Measurements from ENCODE around the gene NAGS.
"Not testable (repeated sequence)": the region's sequence is repeated elsewhere in the genome, so short reads cannot be mapped to it uniquely, and the experiment has no call there.

NAGS gene, protein sequence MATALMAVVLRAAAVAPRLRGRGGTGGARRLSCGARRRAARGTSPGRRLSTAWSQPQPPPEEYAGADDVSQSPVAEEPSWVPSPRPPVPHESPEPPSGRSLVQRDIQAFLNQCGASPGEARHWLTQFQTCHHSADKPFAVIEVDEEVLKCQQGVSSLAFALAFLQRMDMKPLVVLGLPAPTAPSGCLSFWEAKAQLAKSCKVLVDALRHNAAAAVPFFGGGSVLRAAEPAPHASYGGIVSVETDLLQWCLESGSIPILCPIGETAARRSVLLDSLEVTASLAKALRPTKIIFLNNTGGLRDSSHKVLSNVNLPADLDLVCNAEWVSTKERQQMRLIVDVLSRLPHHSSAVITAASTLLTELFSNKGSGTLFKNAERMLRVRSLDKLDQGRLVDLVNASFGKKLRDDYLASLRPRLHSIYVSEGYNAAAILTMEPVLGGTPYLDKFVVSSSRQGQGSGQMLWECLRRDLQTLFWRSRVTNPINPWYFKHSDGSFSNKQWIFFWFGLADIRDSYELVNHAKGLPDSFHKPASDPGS

GRCh38 chr17:44004077-44004760 lies at the start of gene NAGS:
Gene NAGS (plus strand): TSS chr17:44004622. CDS start chr17:44004664, 42 bp downstream.
- no peak for DNase-seq (ENCODE audit: low read depth, low spot score)

DNA sequence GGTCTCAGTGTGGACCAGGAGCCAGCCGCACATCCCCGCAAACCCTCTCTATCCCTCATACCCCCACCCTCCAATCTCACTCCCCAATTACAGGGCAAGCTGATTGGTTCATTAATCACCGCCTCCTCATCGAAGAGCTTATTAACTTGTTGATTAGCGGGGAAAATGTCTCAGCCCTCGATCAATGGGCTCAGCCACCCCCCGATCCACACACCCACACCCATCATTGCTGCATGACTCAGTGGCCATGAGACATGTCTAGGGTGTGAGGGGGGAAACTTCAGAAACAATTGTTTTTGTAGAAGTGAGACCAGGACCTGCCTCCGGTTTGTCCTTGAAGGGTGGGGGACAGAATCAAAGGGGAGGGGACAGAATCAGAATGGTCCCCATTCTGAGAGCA lies 48.2 kb upstream of the NAGS start:
- no peak for DNase-seq (ENCODE audit: low read depth, low spot score)

GRCh38 chr17:43958748-43959352 lies 45.6 kb upstream of the NAGS start:
- DNase-seq (ENCODE audit: low read depth, low spot score), result no peak

- DNase-seq (ENCODE audit: low read depth, low spot score), result not testable (repeated sequence)
Measured at GRCh38 chr17:43961292-43961691, 43.1 kb upstream of the NAGS start.

DNA sequence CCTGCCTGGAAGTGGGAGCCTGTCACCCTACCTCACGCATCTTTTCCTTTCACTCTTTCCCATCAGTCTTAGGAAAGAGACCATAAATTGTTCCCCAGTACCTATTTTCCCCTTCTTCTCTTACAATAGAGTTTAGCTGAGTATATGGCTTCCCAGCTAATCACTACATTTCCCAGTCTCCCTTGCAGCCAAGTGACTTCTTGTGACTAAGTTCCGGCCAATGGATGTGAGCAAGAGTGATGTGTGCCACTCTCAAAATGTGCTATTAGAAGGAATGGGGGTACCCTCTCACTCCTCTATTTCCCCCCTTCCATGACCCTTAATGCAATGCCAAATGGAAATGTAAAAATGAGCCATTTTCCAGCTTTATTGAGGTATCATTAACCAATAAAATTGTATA lies 42.5 kb upstream of the NAGS start:
- no peak for DNase-seq (ENCODE audit: low read depth, low spot score)

DNA sequence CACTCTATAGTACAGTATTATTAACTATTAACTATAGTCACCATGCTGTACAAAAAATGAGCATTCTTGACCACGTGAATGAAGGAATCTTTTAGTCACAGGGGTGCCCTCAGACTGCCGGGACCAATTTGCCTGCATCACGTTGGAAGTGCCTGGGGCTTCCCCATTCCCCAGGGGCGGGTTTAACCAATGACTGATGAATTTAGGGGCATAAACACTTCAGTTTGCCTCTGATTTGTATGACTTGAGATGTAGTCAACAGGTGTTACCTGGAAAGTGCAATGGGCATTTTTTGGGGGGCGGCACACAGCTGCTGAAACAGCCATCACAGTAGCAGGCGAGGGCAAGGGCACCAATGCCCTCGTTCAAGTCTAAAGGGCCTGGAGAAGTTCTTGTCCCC lies 41.9 kb upstream of the NAGS start:
- no peak for DNase-seq (ENCODE audit: low read depth, low spot score)

DNA sequence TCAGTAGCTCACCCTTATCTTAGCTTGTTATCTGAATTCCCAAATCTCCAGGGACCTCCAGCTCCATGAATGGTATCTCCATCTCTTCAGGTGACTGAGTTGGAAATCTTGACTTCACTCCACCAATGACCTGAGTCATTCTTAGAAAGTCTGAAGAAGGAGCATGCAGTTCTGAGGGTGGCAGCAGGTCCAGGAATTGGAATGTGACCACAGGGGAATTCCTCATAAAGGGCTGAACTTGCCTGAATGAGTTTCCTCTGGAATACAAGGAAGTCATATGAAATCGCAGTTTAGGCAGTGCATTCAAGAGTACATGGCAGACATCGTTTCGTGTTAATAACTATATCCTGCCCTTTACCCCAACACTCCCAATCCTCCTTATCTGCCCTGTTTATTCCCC lies 38.1 kb upstream of the NAGS start:
- DNase-seq (ENCODE audit: low read depth, low spot score), result no peak

DNA sequence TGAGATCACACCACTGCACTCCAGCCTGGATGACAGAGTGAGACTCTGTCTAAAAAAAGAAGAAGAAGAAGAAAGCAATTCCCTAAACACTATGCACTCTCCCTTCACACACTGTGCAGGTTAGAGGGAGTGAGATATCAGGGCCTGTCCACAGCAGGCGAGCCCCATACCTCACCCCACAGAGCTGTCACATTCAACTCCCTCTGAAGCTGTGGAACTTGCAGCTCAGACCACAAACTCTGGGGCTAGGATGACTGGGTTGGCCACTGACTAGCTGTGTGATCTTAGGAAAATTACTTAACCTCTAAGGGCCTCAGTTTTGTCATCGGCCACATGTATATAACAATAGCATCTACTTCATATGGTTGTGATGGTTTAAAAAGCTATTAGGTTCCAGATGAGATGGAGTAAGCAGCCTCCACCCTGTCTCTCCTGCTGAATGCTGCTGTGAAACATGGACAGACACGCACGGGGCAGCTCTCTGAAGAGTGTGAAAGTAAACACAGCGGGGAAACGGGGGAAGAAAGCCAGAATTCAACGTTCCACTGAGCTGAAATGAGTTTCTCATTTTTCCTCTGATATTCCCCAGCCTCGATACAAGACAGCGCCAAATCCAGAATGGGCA lies 37.1 kb upstream of the NAGS start:
- DNase-seq (ENCODE audit: low read depth, low spot score), result no peak

GRCh38 chr17:43970366-43970765 lies 34.1 kb upstream of the NAGS start:
- no peak for DNase-seq (ENCODE audit: low read depth, low spot score)

- not testable (repeated sequence) for DNase-seq (ENCODE audit: low read depth, low spot score)
Measured at GRCh38 chr17:43971436-43971835, 33.0 kb upstream of the NAGS start.

- not testable (repeated sequence) for DNase-seq (ENCODE audit: low read depth, low spot score)
Measured at GRCh38 chr17:43972444-43973212, 31.8 kb upstream of the NAGS start.

GRCh38 chr17:43974382-43975266 lies 29.8 kb upstream of the NAGS start:
- DNase-seq (ENCODE audit: low read depth, low spot score), result no peak

GRCh38 chr17:43975898-43976297 lies 28.5 kb upstream of the NAGS start:
- DNase-seq (ENCODE audit: low read depth, low spot score), result no peak

DNA sequence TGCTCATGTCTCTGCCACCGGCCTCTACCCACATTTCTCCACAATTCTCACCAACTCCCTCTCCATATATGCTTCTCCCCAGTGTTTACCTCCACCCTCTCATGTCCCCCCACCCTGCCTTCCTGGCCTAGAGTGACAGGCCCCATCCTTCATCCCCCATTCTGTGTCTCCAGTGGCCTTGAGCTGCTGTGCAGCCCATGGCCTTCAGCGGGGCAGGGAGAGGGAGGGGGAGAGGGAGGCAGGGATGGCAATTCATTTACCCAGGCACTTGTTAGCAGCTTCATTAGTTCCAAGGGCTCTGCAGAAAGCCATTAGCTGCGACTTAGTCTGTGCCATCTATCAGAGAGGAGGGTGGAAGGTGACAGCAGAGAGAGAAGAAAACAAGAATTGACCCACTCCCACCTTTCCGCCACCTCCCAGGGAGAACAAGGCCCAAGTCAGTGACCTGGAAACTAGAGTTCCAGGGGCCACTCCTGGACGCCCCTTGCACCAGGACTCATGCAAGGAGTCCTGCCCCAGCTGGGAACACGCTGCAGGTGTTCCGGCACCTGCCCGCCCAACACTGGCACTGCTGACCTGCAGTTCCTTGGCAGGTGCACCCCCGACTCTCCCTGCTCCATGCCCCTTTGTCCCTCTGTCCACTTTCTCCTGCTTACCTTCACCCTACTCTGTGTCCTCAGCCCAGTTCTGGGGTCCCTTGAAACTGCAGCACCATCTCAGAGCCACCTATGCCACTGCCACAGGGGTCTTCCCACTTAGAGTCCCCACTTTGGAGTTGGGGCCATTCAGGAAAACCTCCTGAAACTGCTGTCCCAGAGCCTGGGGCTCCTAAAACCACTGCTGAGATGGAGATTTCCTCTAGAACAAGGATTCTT lies 27.2 kb upstream of the NAGS start:
- no peak for DNase-seq (ENCODE audit: low read depth, low spot score)

DNA sequence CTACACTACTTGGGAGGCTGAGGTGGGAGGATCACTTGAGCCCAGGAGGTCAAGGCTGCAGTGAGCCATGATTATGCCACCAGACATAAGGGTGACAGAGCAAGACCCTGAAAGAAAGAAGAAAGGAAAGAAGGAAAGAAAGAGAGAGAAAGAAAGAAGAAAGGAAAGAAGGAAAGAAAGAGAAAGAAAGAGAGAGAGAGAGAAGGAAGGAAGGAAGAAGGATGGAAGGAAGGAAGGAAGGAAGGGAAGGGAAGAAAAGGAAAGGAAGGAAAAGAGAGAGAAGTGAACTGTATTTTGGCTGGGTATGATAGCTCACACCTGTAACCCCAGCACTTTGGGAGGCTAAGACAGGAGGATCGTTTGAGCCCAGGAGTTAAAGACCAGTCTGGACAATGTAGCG lies 26.3 kb upstream of the NAGS start:
- DNase-seq (ENCODE audit: low read depth, low spot score), result no peak

- DNase-seq (ENCODE audit: low read depth, low spot score), result no peak
Measured at GRCh38 chr17:43979011-43979410, 25.4 kb upstream of the NAGS start.

DNA sequence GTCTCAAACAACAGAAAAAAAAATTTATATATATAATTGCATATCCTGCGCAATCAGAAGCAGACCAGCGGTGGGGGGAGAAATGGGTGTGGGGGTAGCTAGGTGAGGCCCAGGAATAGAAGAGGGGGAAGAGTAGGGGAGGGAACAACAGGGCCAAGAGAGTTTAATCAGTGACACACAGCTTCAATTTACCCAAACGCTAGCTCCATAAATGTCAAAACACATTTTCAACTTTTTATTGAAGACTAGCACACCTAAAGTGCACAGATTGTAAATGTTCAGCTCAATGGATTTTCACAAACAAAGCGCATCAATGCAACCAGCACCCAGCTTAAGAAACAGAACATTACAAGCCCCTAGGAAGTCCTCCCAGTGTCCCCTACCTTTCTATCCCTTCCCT lies 24.8 kb upstream of the NAGS start:
- no peak for DNase-seq (ENCODE audit: low read depth, low spot score)

GRCh38 chr17:43982171-43982570 lies 22.3 kb upstream of the NAGS start:
- DNase-seq (ENCODE audit: low read depth, low spot score), result no peak

GRCh38 chr17:43983196-43983514 lies 21.3 kb upstream of the NAGS start:
- no peak for DNase-seq (ENCODE audit: low read depth, low spot score)
